ENCODE data around the gene LPCAT3. TPM values are rescaled to one million over a fixed set of nuclear protein-coding genes. Genes with fewer than 3 reads are reported as not detected.

Gene LPCAT3
- total and polyA plus RNA-seq, 2 of the 4 experiments (the other 2 are of a cell fraction): 7.0 to 18.6 TPM

DNA sequence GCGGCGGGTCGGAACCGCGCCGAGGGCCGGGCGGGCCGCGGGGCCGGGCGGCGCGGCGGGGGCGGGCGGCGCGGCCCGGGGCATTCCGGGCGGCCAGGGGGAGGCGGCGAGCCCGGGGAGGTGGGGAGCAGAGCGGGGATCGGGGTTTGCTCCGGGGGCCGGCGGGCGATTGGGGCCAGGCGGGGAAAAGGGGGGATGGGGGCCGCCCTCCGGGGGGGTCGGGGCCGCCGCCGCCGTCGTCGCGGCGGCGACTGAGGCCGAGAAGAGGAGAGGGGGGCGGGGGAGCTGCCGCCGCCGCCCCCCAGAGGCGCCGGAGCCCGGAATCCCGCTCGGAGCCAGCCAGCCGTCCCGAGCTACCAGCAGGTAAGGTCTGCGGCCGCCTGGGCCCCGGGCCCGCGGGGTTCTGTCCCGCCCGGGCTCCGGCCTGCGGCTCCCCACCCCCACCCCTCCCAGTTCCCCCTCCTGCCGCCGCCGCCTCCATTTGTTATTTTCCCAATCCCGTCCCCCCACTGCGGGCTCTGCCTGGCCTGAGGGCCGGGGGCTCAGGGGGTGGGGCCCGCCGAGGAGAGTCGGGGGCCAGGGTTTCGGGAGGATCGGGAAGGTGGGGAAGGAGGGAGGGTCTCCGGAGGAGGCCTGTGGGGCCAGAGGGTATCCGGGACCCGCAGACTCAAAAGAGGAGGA, 90.1 kb downstream of the LPCAT3 start:
- ChIA-PET CTCF (interaction anchor here (0.6 kb wide), 1 partner anchor 874 kb away, joined by 3 read pairs; no protein-coding TSS in a partner anchor), POLR2A (ENCODE audit: unreplicated experiment) (interaction anchor here (0.6 kb wide), 1 partner anchor 33 kb away, joined by 3 read pairs; no protein-coding TSS in a partner anchor)
- Histone ChIP-seq H4K91ac (ENCODE audit: insufficient read depth, low read depth, low read length) (no peak overlapping the region), H3K9me3 (ENCODE audit: control insufficient read depth, insufficient read depth, low read length) (no peaks in the 10 kb centered on the region), H3K9ac (ENCODE audit: low read depth, low read length) (peak overlapping the region; percentile 76), H2BK5ac (ENCODE audit: low read depth, low read length, poor library complexity, severe bottlenecking) (peak overlapping the region; percentile 89), H4K8ac (ENCODE audit: low read depth in 2 of 2, low read length in 2 of 2) (peak overlapping the region in 1 of 2 experiments; percentile 54; a peak in 2 of 4 replicates), H2BK15ac (ENCODE audit: low read depth, low read length) (no peak overlapping the region), H3K4me1 (ENCODE audit: control insufficient read depth, insufficient read depth, low read length) (peaks cover 26% of the 10 kb centered on the region), H4K20me1 (ENCODE audit: insufficient read depth, low read length) (peaks cover 43% of the 10 kb centered on the region), H2AFZ (replicated peaks; ENCODE audit: low read length, poor library complexity) (peak overlapping the region; percentile 59), H3K56ac (ENCODE audit: extremely low read depth, insufficient read depth, low read length) (0 out of 2 replicates have a peak overlapping the region, but pooled peaks have one; percentile 76), H3K27ac (ENCODE audit: insufficient read depth, low read length) (peak overlapping the region; percentile 95), H3K9me1 (ENCODE audit: insufficient read depth, low read length) (peaks cover 8% of the 10 kb centered on the region), H2AK9ac (replicated peaks; ENCODE audit: low read depth, low read length, poor library complexity) (peak overlapping the region; percentile 94), H4K5ac (ENCODE audit: low read depth, low read length) (peak overlapping the region; percentile 49), H2AK5ac (ENCODE audit: low read depth, low read length) (peak overlapping the region; percentile 51), H3K14ac (replicated peaks; ENCODE audit: low read depth, low read length) (peak overlapping the region; percentile 91), H3K4me2 (ENCODE audit: low read depth, low read length) (peak overlapping the region; percentile 98), H3K79me1 (ENCODE audit: low read depth in 1 of 2, low read length in 2 of 2) (peaks cover 11 to 50% of the 10 kb centered on the region in 2 experiments; a peak in 3 of 4 replicates), H3K36me3 (ENCODE audit: control insufficient read depth, insufficient read depth, low read length) (peaks cover 7% of the 10 kb centered on the region), H3K18ac (ENCODE audit: low read depth, low read length) (peak overlapping the region; percentile 0; the same call in 1 of the 2 replicates), H2BK20ac (ENCODE audit: low read depth, low read length) (no peak overlapping the region), H3K4me3 (ENCODE audit: insufficient read depth, low read depth, low read length) (peak overlapping the region; percentile 93), H3K4ac (ENCODE audit: low read depth, low read length) (peak overlapping the region; percentile 83), H2BK120ac (ENCODE audit: low read depth, low read length) (no peak overlapping the region), H3K23ac (ENCODE audit: low read depth, low read length) (peak overlapping the region; percentile 96), H3K27me3 (ENCODE audit: control insufficient read depth, insufficient read depth, low read length) (no peaks in the 10 kb centered on the region)
- intact Hi-C loops (cut with micrococcal nuclease): no loop called here
- dilution Hi-C loops (cut with HindIII; ENCODE audit: low sequenced_read_pairs, unreplicated experiment): no loop called here
- ATAC-seq (ENCODE audit: low read depth) (no peak; the same call in 1 of the 2 replicates), DNase-seq (no peak)
- in situ Hi-C loops (cut with MboI; ENCODE audit: low sequenced_read_pairs): no loop called here
- 0% methylated on average over 13 of the region's 79 CpGs; no CpG with 5 or more reads in 1 of the 2 experiments for WGBS, 2 experiments (ENCODE audit: extremely low coverage in 2 of 2, insufficient read length in 1 of 2)
- BruUV-seq (replicated peaks): no TSS peak
- TF ChIP-seq, protein P1, sequence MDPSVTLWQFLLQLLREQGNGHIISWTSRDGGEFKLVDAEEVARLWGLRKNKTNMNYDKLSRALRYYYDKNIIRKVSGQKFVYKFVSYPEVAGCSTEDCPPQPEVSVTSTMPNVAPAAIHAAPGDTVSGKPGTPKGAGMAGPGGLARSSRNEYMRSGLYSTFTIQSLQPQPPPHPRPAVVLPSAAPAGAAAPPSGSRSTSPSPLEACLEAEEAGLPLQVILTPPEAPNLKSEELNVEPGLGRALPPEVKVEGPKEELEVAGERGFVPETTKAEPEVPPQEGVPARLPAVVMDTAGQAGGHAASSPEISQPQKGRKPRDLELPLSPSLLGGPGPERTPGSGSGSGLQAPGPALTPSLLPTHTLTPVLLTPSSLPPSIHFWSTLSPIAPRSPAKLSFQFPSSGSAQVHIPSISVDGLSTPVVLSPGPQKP (IDR thresholded peaks at IDR 0.05; ENCODE audit: borderline replicate concordance, low read depth, low read length): no peak
- TF ChIP-seq MAFK (IDR thresholded peaks at IDR 0.05; ENCODE audit: low read depth, low read length) (no peak), RAD21 (IDR thresholded peaks at IDR 0.05; ENCODE audit: low read length) (no peak), NFE2L2 (IDR thresholded peaks at IDR 0.05; ENCODE audit: low read depth, low read length) (no peak), CEBPB (IDR thresholded peaks at IDR 0.05; ENCODE audit: low read depth, low read length) (no peak), MAZ (IDR thresholded peaks at IDR 0.05; ENCODE audit: borderline replicate concordance, low read depth, low read length) (no peak; the same call in 1 of the 2 replicates), BHLHE40 (IDR thresholded peaks at IDR 0.05; ENCODE audit: low read depth, low read length) (no peak), FOS (IDR thresholded peaks at IDR 0.05; ENCODE audit: low read depth, low read length) (no peak), SMC3 (IDR thresholded peaks at IDR 0.05; ENCODE audit: low read depth, low read length) (no peak), MXI1 (IDR thresholded peaks at IDR 0.05; ENCODE audit: borderline replicate concordance, low read depth, low read length) (no peak), RFX5 (IDR thresholded peaks at IDR 0.05; ENCODE audit: low read depth, low read length) (no peak), POLR2A (IDR thresholded peaks at IDR 0.05; ENCODE audit: low read depth, low read length) (no peak)
- TF ChIP-seq, protein P2, sequence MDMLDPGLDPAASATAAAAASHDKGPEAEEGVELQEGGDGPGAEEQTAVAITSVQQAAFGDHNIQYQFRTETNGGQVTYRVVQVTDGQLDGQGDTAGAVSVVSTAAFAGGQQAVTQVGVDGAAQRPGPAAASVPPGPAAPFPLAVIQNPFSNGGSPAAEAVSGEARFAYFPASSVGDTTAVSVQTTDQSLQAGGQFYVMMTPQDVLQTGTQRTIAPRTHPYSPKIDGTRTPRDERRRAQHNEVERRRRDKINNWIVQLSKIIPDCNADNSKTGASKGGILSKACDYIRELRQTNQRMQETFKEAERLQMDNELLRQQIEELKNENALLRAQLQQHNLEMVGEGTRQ (IDR thresholded peaks at IDR 0.05; ENCODE audit: low read depth, low read length): no peak
- TF ChIP-seq, protein P3, sequence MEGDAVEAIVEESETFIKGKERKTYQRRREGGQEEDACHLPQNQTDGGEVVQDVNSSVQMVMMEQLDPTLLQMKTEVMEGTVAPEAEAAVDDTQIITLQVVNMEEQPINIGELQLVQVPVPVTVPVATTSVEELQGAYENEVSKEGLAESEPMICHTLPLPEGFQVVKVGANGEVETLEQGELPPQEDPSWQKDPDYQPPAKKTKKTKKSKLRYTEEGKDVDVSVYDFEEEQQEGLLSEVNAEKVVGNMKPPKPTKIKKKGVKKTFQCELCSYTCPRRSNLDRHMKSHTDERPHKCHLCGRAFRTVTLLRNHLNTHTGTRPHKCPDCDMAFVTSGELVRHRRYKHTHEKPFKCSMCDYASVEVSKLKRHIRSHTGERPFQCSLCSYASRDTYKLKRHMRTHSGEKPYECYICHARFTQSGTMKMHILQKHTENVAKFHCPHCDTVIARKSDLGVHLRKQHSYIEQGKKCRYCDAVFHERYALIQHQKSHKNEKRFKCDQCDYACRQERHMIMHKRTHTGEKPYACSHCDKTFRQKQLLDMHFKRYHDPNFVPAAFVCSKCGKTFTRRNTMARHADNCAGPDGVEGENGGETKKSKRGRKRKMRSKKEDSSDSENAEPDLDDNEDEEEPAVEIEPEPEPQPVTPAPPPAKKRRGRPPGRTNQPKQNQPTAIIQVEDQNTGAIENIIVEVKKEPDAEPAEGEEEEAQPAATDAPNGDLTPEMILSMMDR (conservative IDR thresholded peaks at IDR 0.05; ENCODE audit: low read depth, low read length): no peak

All from IMR-90 (cell line).